Inflammatory macrophage treated with lipopolysaccharide for 4 hours (primary cell): ENCODE results near the gene GSTM2.
A peak's percentile ranks its signal among the peaks of the same experiment; 100 is the strongest.
"Not testable (repeated sequence)": the region's sequence is repeated elsewhere in the genome, so short reads cannot be mapped to it uniquely, and the experiment has no call there.

Experiments
- DNase-seq: peaks from one replicate; pipeline ENCODE4 v3.0.0-alpha.2; 2020

Gene GSTM2

GRCh38 chr1:109650609-109651008, 17.2 kb upstream of the GSTM2 start:
- DNase-seq: no peak

- DNase-seq: no peak
Observed at GRCh38 chr1:109652402-109652801, 15.5 kb upstream of the GSTM2 start.

GRCh38 chr1:109653306-109653705, 14.6 kb upstream of the GSTM2 start:
- no peak for DNase-seq

GRCh38 chr1:109654519-109654918, 13.3 kb upstream of the GSTM2 start:
- no peak for DNase-seq

- peak; percentile 70 for DNase-seq
Observed at GRCh38 chr1:109655615-109656519, 12.0 kb upstream of the GSTM2 start, which contains the start of gene GSTM4. GSTM4 (plus strand) TSS chr1:109656099; CDS start chr1:109656390, 291 bp downstream.

- DNase-seq: no peak
Observed at GRCh38 chr1:109657395-109657794, 10.5 kb upstream of the GSTM2 start.

- no peak for DNase-seq
Observed at GRCh38 chr1:109657970-109658369, 9.9 kb upstream of the GSTM2 start.

GRCh38 chr1:109658533-109659042, 9.3 kb upstream of the GSTM2 start:
- DNase-seq: peak; percentile 46

GRCh38 chr1:109659145-109659544, 8.7 kb upstream of the GSTM2 start:
- DNase-seq: no peak

- peak; percentile 56 for DNase-seq
Observed at GRCh38 chr1:109659997-109660690, 7.7 kb upstream of the GSTM2 start.

GRCh38 chr1:109660691-109661026, 7.2 kb upstream of the GSTM2 start:
- peak; percentile 21 for DNase-seq

- DNase-seq: no peak
Observed at GRCh38 chr1:109661391-109661790, 6.5 kb upstream of the GSTM2 start.

GRCh38 chr1:109664671-109665070, 3.2 kb upstream of the GSTM2 start:
- no peak for DNase-seq

- no peak for DNase-seq
Observed at GRCh38 chr1:109668123-109668775, 392 bp downstream of the GSTM2 start.

GRCh38 chr1:109669246-109669948, 1.5 kb downstream of the GSTM2 start:
- no peak for DNase-seq

- not testable (repeated sequence) for DNase-seq
Observed at GRCh38 chr1:109669949-109670302, 2.1 kb downstream of the GSTM2 start.

- DNase-seq: no peak
Observed at GRCh38 chr1:109671067-109671466, 3.2 kb downstream of the GSTM2 start.

GRCh38 chr1:109673861-109674260, 6.0 kb downstream of the GSTM2 start:
- DNase-seq: not testable (repeated sequence)

GRCh38 chr1:109676683-109677381, 9.0 kb downstream of the GSTM2 start:
- DNase-seq: not testable (repeated sequence)

GRCh38 chr1:109677459-109677858, 9.6 kb downstream of the GSTM2 start:
- no peak for DNase-seq

GRCh38 chr1:109678637-109679036, 10.8 kb downstream of the GSTM2 start:
- DNase-seq: not testable (repeated sequence)

GRCh38 chr1:109684777-109685176, 16.9 kb downstream of the GSTM2 start:
- not testable (repeated sequence) for DNase-seq
